ENCODE results near the gene RERG. TPM values are rescaled to one million over a fixed set of nuclear protein-coding genes. Genes with fewer than 3 reads are reported as not detected.

Gene RERG
- total and polyA plus RNA-seq, 7 donors = 1.6 to 3.1 (median 2.3) TPM

GRCh38 chr12:15146585-15146984 is 74.6 kb downstream of the RERG start:
- DNase-seq (no peak), ATAC-seq (no peak)
- Histone ChIP-seq H3K36me3 (ENCODE audit: insufficient read depth in 1 of 2, low read depth in 1 of 2) (no peaks in the 10 kb centered on the region), H3K9me3 (no peaks in the 10 kb centered on the region), H3K4me3 (no peak overlapping the region), H3K27ac (no peak overlapping the region), H3K27me3 (ENCODE audit: insufficient read depth in 3 of 3, low read length in 2 of 3) (peaks cover 0 to 2% (median 0%) of the 10 kb centered on the region in 3 donors), H3K4me1 (no peaks in the 10 kb centered on the region)
- TF ChIP-seq CTCF (IDR thresholded peaks at IDR 0.05) = no peak
- 39 to 52% (median 41%) methylated on average over 3 of the region's 3 CpGs for WGBS, 3 donors
- intact Hi-C loops (cut with DNase I) = no loop called here

DNA sequence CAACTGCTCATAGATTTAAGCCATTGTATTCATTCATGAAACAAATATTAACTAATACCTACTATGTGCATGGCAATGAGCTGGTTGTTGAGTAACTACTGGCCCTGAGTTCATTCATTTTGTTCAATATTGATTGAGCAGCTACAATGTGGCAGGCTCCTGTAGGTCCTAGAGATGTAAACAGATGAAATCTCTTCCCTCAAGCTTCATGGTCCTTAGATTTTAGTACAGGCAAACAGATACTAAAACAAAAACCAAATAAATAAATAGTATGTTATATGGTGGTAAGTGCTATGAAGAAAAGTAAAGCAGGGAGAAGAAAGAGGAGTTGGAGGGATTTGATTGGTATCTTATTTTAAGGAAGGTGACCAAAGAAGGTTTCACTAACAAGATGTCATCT is 77.8 kb downstream of the RERG start:
- ATAC-seq (no peak), DNase-seq (no peak)
- H3K4me1 ChIP-seq = no peaks in the 10 kb centered on the region
- no peak overlapping the region for H3K27ac ChIP-seq
- no peak for TF ChIP-seq CTCF (IDR thresholded peaks at IDR 0.05)
- no peaks in the 10 kb centered on the region for H3K36me3 ChIP-seq (ENCODE audit: insufficient read depth in 1 of 2, low read depth in 1 of 2)
- intact Hi-C loops (cut with DNase I) = no loop called here
- no peak overlapping the region for H3K4me3 ChIP-seq
- peaks cover 0 to 2% (median 0%) of the 10 kb centered on the region in 3 donors for H3K27me3 ChIP-seq (ENCODE audit: insufficient read depth in 3 of 3, low read length in 2 of 3)
- no peaks in the 10 kb centered on the region for H3K9me3 ChIP-seq

GRCh38 chr12:15142711-15143110 is 78.5 kb downstream of the RERG start:
- Histone ChIP-seq H3K36me3 (ENCODE audit: insufficient read depth in 1 of 2, low read depth in 1 of 2) (no peaks in the 10 kb centered on the region), H3K4me3 (no peak overlapping the region), H3K27me3 (ENCODE audit: insufficient read depth in 3 of 3, low read length in 2 of 3) (peaks cover 0 to 2% (median 0%) of the 10 kb centered on the region in 3 donors), H3K4me1 (no peaks in the 10 kb centered on the region), H3K9me3 (no peaks in the 10 kb centered on the region), H3K27ac (no peak overlapping the region)
- no peak for TF ChIP-seq CTCF (IDR thresholded peaks at IDR 0.05)
- intact Hi-C loops (cut with DNase I) = no loop called here
- ATAC-seq (no peak), DNase-seq (no peak)
- WGBS, 3 donors = 89 to 97% (median 89%) methylated on average over 2 of the region's 2 CpGs

GRCh38 chr12:15131431-15131830 is 89.8 kb downstream of the RERG start:
- Histone ChIP-seq H3K9me3 (no peaks in the 10 kb centered on the region), H3K4me1 (no peaks in the 10 kb centered on the region), H3K27ac (no peak overlapping the region), H3K36me3 (ENCODE audit: insufficient read depth in 1 of 2, low read depth in 1 of 2) (no peaks in the 10 kb centered on the region), H3K4me3 (no peak overlapping the region), H3K27me3 (ENCODE audit: insufficient read depth in 3 of 3, low read length in 2 of 3) (no peaks in the 10 kb centered on the region)
- TF ChIP-seq CTCF (IDR thresholded peaks at IDR 0.05) = no peak
- ATAC-seq = peak; percentile 37 to 76 (median 75)
- no peak for DNase-seq
- intact Hi-C loops (cut with DNase I) = no loop called here
- WGBS, 3 donors = 37 to 60% (median 50%) methylated on average over 3 of the region's 3 CpGs

DNA sequence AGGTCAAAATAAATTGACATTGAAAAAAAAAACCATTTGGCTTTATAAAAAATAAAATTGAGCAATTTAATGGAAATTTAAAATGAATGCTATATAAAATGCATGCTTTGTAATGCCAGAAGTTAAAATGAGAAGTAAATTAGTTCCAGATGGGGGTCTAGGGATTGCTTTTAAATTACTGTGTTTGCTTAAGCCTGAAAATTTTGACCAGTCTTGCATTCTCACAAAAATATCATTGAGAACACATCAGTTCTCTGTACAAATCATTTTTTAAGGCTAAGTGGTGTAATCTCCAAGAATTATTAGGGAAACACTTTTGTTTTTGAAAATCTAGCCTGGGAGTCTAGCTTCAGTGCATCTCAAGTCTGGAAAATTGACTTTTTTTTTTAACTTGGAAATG is 90.7 kb downstream of the RERG start:
- DNase-seq = no peak

More for the DNA sequence above, 90.7 kb downstream of the RERG start:
- intact Hi-C loops (cut with DNase I) = no loop called here
- Histone ChIP-seq H3K4me3 (no peak overlapping the region), H3K9me3 (no peaks in the 10 kb centered on the region), H3K4me1 (no peaks in the 10 kb centered on the region), H3K36me3 (ENCODE audit: insufficient read depth in 1 of 2, low read depth in 1 of 2) (no peaks in the 10 kb centered on the region), H3K27me3 (ENCODE audit: insufficient read depth in 3 of 3, low read length in 2 of 3) (no peaks in the 10 kb centered on the region), H3K27ac (no peak overlapping the region)
- no peak for ATAC-seq
- no peak for TF ChIP-seq CTCF (IDR thresholded peaks at IDR 0.05)

All from psoas muscle (tissue), 8 donors.